Stimulated activated CD4-positive, alpha-beta T cell treated with anti-CD3 and anti-CD28 coated beads, Interleukin-12 subunit alpha, Interleukin-12 subunit beta, amount 100 ng/mL, for 24 hours (primary cell): ENCODE results near the gene SLC25A38.

Source experiments
- DNase-seq, 2 experiments: peaks; one replicate each; pipeline ENCODE4 v3.0.0-alpha.2; 2020; ENCODE audit warnings: low read depth in 2 of 2

The SLC25A38 gene

DNA sequence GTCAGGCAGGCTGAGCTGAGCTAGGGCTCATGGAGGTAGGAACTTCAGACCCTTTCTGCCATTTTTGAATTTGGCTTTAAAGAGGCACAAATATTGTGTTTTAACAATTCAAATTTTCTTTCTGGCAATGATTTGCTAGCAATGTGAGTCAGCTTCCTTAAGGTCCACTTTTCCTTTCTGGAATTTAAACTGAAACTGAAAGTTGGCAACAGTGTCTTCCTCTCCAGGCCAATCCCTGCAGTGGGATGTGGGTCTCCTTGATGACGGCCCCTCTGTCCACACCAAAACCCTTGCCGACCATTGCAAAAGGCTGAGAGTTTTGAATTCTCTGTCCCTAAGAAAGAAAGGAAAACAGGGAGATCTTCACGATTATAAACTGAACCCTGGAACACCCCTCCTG, 50.5 kb downstream of the SLC25A38 start:
- DNase-seq, result no peak

DNA sequence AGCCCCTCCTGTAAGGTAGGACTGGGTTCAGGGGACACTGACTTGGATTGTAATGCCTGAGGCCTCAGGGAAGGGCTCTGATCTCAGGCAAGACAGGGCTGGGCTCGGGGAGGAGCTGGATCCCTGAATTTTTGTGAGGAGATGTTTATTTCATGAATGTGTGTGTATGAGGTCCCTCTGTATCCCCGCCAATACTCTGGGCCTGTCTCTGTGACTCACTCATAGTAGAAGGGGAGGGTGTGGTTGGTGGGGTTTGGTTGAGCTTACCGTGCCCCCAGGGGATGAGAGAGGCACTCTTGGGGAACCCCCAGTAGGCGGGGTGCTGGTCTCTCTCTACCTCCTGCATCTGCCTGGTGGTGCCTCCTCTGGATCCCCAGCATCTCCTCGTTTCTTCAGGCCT, 51.4 kb downstream of the SLC25A38 start:
- DNase-seq, result no peak

DNA sequence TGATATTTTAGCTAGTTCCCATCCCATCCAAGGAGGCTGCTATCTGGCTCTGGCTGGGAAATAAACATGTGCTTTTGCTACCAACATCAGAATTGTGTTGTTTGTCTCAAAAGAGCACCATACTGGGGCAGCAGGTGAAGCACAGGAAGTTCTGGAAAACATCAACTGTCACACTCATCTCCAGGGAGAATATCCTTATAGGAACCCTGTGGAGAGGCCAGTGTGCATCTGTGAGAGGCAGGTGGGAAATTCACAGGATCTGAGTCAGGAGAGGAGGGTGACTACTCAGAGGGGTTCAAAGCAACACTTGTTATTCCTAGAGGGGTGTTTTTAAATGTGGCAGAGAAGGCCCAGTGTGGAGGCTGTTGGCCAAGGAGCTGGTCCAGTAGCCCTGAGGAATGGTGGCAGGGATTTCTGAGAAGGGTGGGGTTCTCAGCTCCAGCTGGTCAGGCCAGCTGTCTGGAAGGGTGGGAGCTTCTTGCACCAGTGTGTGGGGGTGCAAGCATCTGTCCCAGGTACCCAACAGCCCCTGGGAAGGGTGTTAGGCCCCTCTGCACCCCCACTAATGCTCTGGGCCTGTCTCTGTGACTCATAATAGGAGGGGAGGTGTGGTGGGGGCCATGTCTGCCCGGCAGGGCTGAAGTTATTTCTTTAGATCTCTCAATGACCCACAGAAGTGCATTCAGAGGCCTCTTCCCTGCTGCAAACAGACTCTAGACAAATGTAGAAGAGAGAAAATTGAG, 52.0 kb downstream of the SLC25A38 start:
- DNase-seq, result no peak

- DNase-seq, result no peak
These were observed 55.7 kb downstream of the SLC25A38 start for GRCh38 chr3:39438880-39439279.

DNA sequence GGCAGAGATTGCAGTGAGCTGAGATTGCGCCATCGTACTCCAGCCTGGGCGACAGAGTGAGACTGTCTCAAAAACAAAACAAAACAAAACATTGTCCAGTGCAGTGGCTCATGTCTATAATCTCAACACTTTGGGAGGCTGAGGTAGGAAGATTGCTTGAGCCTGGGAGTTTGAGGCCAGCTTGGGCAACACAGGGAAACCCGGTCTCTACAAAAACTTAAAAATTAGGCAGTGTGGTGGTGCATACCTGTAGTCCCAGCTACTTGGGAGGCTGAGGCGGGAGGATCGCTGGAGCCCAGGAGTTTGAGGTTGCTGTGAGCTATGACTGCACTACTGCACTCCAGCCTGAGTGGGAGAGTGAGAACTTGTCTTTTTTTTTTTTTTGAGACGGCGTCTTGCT, 57.1 kb downstream of the SLC25A38 start:
- DNase-seq, result no peak

DNA sequence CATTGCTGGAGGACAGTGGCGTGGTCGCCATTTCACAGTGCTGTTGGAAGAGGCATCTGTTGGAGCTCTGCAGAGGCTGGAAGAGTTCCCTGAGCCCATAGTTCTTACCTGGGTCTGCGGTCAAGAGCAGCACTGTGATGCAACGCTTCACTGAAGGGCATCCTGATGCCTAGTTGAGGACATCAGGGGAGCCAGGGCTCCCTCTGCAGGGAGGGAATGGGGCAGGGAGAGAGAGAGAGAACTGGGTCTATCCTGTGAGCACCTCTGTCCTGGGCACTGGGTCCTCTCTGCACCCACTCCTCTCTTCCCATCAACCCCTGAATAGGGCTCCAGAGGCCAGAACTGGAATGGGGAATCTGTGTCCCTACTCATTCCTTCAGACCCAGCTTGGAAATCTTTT, 60.4 kb downstream of the SLC25A38 start:
- no peak for DNase-seq

DNA sequence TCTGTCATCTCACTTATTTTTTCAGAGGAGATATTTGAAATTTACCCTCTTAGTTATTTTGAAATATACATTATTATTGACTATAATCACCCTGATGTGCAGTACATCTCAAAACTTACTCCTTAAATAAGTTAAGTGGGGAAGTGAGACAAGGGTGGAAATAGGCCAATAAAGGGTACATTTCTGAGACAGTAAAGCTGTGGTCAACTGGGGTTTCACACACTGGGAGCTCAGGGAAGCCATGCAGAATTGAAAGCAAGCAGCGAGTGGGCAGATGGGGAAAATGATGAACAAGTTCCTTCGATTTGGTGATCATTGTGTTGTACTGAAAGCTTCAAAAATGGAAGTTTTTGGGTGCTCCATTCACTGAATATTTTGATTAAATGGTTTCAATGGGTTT, 62.8 kb downstream of the SLC25A38 start:
- no peak for DNase-seq

DNA sequence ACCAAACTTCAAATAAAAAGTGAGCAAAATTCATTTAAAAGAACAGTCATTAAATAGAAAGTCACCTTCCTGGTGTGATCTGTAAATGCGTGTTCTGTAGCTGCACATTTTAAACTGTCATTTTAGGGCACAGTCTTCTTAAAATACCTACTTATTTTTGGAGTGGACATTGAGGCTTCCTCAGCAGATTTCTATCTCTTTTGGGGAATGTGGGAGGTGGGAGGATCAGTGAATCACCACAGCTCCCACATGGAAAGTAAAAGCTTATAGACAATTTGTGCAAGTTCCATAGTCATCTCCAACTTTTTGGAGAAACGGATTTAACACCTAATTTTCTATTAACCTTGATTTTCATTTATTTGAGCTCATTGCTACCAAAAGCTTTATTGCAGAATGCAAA, 63.3 kb downstream of the SLC25A38 start:
- no peak for DNase-seq
